ENCODE measurements around the gene OTUB2.

Gene OTUB2

GRCh38 chr14:94040247-94040646, 14.1 kb downstream of the OTUB2 start:
- H3K4me1 ChIP-seq (ENCODE audit: insufficient read depth, poor library complexity, severe bottlenecking) = no peaks in the 10 kb centered on the region
- TF ChIP-seq CTCF (IDR thresholded peaks at IDR 0.05; ENCODE audit: poor library complexity, severe bottlenecking) = no peak
- no peaks in the 10 kb centered on the region for H3K36me3 ChIP-seq (ENCODE audit: low read depth)
- no peaks in the 10 kb centered on the region for H3K27me3 ChIP-seq (ENCODE audit: insufficient read depth, poor library complexity, severe bottlenecking)
- no peak overlapping the region for H3K4me3 ChIP-seq (ENCODE audit: severe bottlenecking)
- ATAC-seq (ENCODE audit: low read depth) = no peak
- H3K9me3 ChIP-seq (ENCODE audit: severe bottlenecking) = no peaks in the 10 kb centered on the region
- no peak for DNase-seq (ENCODE audit: low spot score)
- H3K27ac ChIP-seq (ENCODE audit: poor library complexity, severe bottlenecking) = no peak overlapping the region

GRCh38 chr14:94040796-94041195, 14.7 kb downstream of the OTUB2 start:
- peaks cover 3% of the 10 kb centered on the region for H3K36me3 ChIP-seq (ENCODE audit: low read depth)
- ATAC-seq (ENCODE audit: low read depth) (no peak), DNase-seq (ENCODE audit: low spot score) (no peak)
- H3K27me3 ChIP-seq (ENCODE audit: insufficient read depth, poor library complexity, severe bottlenecking) = no peaks in the 10 kb centered on the region
- no peaks in the 10 kb centered on the region for H3K4me1 ChIP-seq (ENCODE audit: insufficient read depth, poor library complexity, severe bottlenecking)
- H3K9me3 ChIP-seq (ENCODE audit: severe bottlenecking) = no peaks in the 10 kb centered on the region
- H3K27ac ChIP-seq (ENCODE audit: poor library complexity, severe bottlenecking) = no peak overlapping the region
- no peak overlapping the region for H3K4me3 ChIP-seq (ENCODE audit: severe bottlenecking)
- TF ChIP-seq CTCF (IDR thresholded peaks at IDR 0.05; ENCODE audit: poor library complexity, severe bottlenecking) = no peak

- peaks cover 8% of the 10 kb centered on the region for H3K36me3 ChIP-seq (ENCODE audit: low read depth)
- TF ChIP-seq CTCF (IDR thresholded peaks at IDR 0.05; ENCODE audit: poor library complexity, severe bottlenecking) = no peak
- H3K27me3 ChIP-seq (ENCODE audit: insufficient read depth, poor library complexity, severe bottlenecking) = no peaks in the 10 kb centered on the region
- ATAC-seq (ENCODE audit: low read depth) (peak; percentile 8; the same call in 1 of the 3 replicates), DNase-seq (ENCODE audit: low spot score) (no peak)
- no peak overlapping the region for H3K27ac ChIP-seq (ENCODE audit: poor library complexity, severe bottlenecking)
- H3K9me3 ChIP-seq (ENCODE audit: severe bottlenecking) = no peaks in the 10 kb centered on the region
- H3K4me3 ChIP-seq (ENCODE audit: severe bottlenecking) = no peak overlapping the region
- H3K4me1 ChIP-seq (ENCODE audit: insufficient read depth, poor library complexity, severe bottlenecking) = no peaks in the 10 kb centered on the region
Observed at GRCh38 chr14:94041551-94042346, 15.6 kb downstream of the OTUB2 start.

- H3K4me1 ChIP-seq (ENCODE audit: insufficient read depth, poor library complexity, severe bottlenecking) = no peaks in the 10 kb centered on the region
- H3K27me3 ChIP-seq (ENCODE audit: insufficient read depth, poor library complexity, severe bottlenecking) = no peaks in the 10 kb centered on the region
- H3K4me3 ChIP-seq (ENCODE audit: severe bottlenecking) = no peak overlapping the region
- DNase-seq (ENCODE audit: low spot score) = no peak
- TF ChIP-seq CTCF (IDR thresholded peaks at IDR 0.05; ENCODE audit: poor library complexity, severe bottlenecking) = no peak
- peaks cover 13% of the 10 kb centered on the region for H3K36me3 ChIP-seq (ENCODE audit: low read depth)
- H3K27ac ChIP-seq (ENCODE audit: poor library complexity, severe bottlenecking) = no peak overlapping the region
- no peaks in the 10 kb centered on the region for H3K9me3 ChIP-seq (ENCODE audit: severe bottlenecking)
- no peak for ATAC-seq (ENCODE audit: low read depth)
Observed at GRCh38 chr14:94042433-94043091, 16.4 kb downstream of the OTUB2 start.

Data from RWPE2 (cell line).